ENCODE results near the gene LZTFL1.

The LZTFL1 gene

GRCh38 chr3:45841757-45842491 lies at the start of gene LZTFL1:
Gene LZTFL1 (minus strand): TSS chr3:45842119. CDS start chr3:45841991, 128 bp downstream.
- DNase-seq = peak; percentile 96

GRCh38 chr3:45890405-45890804 lies 48.5 kb upstream of the LZTFL1 start:
- no peak for DNase-seq

- no peak for DNase-seq
Observed at GRCh38 chr3:45889337-45889736, 47.4 kb upstream of the LZTFL1 start.

- no peak for DNase-seq
Observed at GRCh38 chr3:45887759-45888511, 46.0 kb upstream of the LZTFL1 start.

GRCh38 chr3:45887285-45887684 lies 45.4 kb upstream of the LZTFL1 start:
- DNase-seq = no peak

- DNase-seq = no peak
Observed at GRCh38 chr3:45885979-45886705, 44.2 kb upstream of the LZTFL1 start, which contains the start of gene CCR9. Gene CCR9 (plus strand): TSS chr3:45886543. CDS start chr3:45894934, 8,391 bp downstream.

GRCh38 chr3:45884368-45885201 lies 42.7 kb upstream of the LZTFL1 start:
- DNase-seq = peak; percentile 67

- DNase-seq = peak; percentile 70
Observed at GRCh38 chr3:45881078-45882022, 39.4 kb upstream of the LZTFL1 start.

- no peak for DNase-seq
Observed at GRCh38 chr3:45880725-45881077, 38.8 kb upstream of the LZTFL1 start.

GRCh38 chr3:45878124-45878523 lies 36.2 kb upstream of the LZTFL1 start:
- DNase-seq = no peak

GRCh38 chr3:45874677-45875346 lies 32.9 kb upstream of the LZTFL1 start:
- no peak for DNase-seq

- DNase-seq = no peak
Observed at GRCh38 chr3:45873638-45874037, 31.7 kb upstream of the LZTFL1 start.

- no peak for DNase-seq
Observed at GRCh38 chr3:45873036-45873435, 31.1 kb upstream of the LZTFL1 start.

- no peak for DNase-seq
Observed at GRCh38 chr3:45872569-45872968, 30.6 kb upstream of the LZTFL1 start.

- DNase-seq = no peak
Observed at GRCh38 chr3:45871780-45872179, 29.9 kb upstream of the LZTFL1 start.

- peak; percentile 84 for DNase-seq
Observed at GRCh38 chr3:45870099-45870498, 28.2 kb upstream of the LZTFL1 start.

GRCh38 chr3:45869638-45870037 lies 27.7 kb upstream of the LZTFL1 start:
- no peak for DNase-seq

GRCh38 chr3:45868650-45869049 lies 26.7 kb upstream of the LZTFL1 start:
- DNase-seq = no peak

GRCh38 chr3:45868213-45868612 lies 26.3 kb upstream of the LZTFL1 start:
- no peak for DNase-seq

GRCh38 chr3:45865563-45865962 lies 23.6 kb upstream of the LZTFL1 start:
- DNase-seq = no peak
